Measurements from ENCODE around the gene ETAA1.

Gene ETAA1

GRCh38 chr2:67438337-67438736, 41.2 kb downstream of the ETAA1 start:
- DNase-seq: no peak

GRCh38 chr2:67445652-67446268, 48.6 kb downstream of the ETAA1 start:
- DNase-seq: no peak

DNA sequence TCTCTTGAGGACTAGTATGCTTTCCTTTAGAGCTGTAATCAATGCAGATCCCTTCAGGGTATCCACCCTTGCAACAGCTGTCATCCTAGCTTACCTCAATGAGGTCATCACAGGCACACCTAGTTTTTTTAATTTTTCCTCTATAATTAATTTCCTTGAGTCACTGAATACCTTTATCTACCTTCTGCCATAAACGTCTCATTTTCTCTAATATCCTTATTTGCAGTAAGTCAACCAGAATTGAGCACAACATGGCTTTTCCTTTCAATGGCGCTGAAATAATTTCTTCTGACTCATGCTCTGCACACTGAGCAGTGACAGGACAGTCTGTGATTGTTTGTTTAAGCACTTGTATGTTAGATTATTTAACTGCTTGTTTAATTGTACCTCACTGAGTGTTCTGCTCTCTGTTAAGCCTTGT, 49.4 kb downstream of the ETAA1 start:
- DNase-seq: no peak

DNA sequence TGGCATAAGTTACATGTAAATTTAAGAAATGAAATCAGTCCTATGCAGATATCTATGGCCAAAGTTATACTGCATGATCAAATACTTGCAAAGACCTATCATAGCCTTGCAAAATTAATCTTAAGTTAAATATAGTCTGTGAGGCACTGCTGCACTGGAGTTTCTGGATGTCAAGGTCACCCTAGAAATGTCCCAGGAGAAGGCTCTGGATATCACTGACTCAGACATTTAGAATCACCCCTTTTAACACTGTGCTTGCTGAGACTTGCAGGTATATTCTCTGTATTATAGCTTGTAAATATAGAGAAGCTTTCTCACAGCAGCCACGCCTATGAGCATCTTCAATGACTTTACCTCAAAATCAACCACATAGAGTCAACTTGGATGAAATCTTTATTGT, 51.5 kb downstream of the ETAA1 start:
- no peak for DNase-seq

DNA sequence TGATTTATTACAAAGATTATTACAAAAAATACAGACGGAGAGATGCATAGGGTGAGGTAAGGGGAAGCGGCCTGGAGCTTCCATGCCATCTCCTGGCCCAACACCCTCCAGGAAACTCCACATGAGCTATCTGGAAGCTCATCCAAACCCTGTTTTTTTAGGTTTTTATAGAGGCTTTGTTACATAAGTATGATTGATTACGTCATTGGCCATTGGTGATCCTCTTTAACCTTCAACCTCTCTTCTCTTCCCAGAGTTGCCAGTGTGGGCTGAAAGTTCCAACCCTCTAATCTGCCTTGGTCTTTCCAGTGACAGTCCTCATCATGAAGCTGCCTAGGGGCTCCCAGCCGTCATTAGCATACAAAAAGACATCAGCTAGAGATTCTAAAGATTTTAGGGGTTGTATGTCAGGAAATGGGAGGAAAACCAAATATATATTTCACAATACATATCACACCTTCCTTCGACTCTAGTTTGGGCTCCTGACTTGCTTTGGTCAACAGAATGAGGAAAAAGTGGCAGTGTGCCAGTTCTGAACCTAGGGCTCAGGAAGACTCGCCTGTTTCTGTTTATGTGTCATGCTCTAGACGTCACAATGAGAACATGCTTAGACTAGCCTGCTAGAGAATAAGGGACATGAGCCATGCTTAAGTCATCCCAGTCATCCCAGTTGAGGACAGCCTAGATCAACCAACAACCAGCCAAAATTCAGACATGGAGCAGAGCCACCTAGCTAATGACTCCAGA, 54.1 kb downstream of the ETAA1 start:
- no peak for DNase-seq

GRCh38 chr2:67453310-67453709, 56.2 kb downstream of the ETAA1 start:
- no peak for DNase-seq

DNA sequence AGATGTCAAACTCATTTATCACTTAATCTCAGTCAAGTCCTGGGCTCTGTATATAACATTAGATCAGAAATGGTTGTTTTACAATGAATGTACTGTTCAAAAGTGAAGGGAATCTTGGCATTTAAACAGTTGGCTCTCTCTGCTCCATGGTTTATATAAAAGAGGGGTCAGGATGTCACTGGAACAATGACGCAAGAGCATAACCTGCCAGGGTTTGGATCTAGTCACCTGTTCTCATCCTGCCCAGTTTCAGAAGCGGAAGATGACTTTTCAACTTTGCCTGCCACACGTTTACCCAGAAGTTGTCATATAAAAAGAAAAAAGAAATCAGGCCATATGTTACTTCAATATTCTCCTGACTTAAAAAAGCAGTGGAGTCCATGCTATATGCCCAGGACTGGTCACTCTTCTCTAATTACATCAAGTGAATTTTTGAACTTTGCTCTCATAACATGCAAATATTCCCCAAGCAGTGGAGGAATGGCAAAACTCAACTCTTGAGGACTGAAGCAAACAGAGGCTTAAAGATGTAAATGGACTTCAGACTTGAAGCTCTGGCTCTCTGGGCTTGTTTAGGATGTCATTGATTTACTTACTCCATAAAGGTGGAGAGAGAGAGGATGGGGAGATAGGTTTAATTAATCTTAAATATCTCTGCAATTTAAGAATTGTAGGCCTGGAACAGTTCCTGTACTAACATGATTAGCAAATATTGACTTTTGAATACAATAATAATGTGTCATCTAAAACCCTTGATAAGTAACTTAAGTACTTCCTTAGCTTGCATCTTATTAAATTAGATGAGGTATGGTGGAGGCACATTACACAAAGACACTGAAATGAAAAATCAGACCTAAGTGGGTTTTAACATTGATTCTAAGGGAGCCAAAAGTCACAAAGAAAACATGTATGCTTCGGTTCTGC, 58.3 kb downstream of the ETAA1 start:
- DNase-seq: no peak

GRCh38 chr2:67456428-67456827, 59.3 kb downstream of the ETAA1 start:
- DNase-seq: no peak

GRCh38 chr2:67457699-67458098, 60.6 kb downstream of the ETAA1 start:
- DNase-seq: no peak

DNA sequence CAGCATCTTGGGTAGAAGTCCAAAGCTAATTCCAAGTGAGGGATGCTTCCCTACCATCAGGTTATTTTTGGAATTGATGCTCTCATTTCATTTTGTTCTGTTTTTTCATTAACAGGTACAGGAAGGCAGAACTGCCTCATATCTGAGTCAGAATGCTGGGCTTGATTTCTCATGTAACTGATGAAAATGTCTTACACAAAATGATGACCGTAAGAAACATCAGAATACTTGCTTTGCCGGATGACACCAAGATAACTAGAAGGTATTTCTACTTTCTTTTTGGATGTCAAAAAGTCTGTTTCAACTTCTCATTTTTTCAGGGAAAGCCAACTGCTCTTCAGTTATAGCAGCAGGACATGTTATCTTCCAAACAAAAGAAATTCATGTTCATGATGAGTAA, 62.6 kb downstream of the ETAA1 start:
- DNase-seq: no peak
